NCI-H774 (cell line): ENCODE data around the gene SIT1.

Source experiments
- DNase-seq: peaks from one replicate; lab custom pipeline; 2025; lab: John Stamatoyannopoulos, UW

The SIT1 gene, protein sequence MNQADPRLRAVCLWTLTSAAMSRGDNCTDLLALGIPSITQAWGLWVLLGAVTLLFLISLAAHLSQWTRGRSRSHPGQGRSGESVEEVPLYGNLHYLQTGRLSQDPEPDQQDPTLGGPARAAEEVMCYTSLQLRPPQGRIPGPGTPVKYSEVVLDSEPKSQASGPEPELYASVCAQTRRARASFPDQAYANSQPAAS

DNA sequence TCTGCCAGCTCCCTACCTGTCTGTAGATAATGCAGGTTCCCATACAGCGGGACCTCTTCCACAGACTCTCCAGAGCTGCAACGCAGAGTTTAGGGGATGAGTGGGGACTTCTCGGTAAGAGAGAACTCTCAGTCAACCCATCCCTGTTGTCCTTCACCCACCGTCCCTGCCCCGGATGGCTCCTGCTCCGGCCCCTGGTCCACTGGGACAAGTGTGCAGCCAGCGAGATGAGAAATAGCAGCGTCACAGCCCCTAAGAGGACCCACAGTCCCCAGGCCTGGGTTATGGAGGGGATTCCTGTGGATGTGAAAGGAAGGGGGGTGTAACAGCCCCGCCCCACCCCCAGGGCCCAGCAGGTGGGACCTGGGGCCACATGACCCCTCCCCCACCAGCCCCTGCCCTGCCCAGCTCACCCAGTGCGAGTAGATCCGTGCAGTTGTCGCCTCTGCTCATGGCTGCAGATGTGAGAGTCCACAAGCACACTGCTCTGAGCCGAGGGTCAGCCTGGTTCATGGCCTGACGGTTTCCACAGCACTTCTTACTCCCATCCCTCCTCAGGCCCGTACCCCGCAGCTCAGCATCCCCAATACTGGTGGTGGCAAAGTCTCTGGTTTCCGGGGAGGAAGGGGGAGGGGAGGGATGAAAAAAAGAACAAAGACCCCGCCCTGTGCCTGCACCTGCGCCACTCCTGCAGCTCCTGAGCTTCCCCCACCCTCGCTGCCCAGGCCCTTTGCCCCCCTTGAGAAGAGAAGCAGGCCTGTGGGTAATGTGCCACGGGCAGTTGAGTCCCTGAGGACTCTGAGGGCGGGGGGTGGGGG is at the start of gene SIT1:
Gene SIT1, minus strand, starts transcription at position 591 of the 818 bp plus-strand sequence. Its CDS starts 78 bp downstream, at position 513.
- DNase-seq, result no peak

DNA sequence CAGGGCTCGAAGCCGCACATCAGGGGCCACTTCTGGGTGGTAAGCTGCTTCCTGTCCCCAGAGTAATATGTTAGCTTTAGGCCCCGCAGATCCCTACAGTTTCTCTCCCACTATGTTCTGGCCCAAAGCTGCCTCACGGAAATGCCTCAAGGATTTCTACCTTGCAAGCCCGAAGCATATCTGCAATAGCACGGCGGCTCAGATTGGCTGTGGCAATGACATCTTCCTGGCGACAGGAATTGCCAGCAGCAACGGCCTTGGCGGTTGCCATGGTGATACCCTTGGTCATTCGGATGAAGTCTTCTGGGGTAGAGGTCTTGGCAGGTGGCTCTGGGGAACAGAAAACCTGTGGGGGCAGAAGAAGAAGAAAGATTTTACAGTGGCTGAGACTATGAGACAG is 49.3 kb upstream of the SIT1 start:
- DNase-seq, result no peak

DNA sequence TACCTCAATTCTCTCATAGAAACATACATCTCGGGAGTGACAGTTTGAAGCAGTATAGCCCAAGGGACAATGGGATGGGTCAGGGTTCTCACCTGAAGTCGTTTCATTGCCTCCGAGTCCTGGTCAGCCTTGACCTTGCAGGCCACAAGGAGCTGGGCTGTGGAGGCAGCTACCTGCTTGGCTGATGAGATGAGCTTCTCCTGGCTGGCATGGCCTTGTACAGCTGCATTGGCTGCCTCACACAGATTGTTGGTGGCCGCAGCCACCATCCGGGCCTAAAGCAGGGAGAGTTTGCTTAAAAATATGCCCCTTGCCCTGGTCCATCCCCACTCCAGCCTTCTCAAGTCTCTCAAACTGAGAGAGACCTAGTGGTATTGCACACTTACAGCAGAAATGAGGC is 47.5 kb upstream of the SIT1 start:
- no peak for DNase-seq

DNA sequence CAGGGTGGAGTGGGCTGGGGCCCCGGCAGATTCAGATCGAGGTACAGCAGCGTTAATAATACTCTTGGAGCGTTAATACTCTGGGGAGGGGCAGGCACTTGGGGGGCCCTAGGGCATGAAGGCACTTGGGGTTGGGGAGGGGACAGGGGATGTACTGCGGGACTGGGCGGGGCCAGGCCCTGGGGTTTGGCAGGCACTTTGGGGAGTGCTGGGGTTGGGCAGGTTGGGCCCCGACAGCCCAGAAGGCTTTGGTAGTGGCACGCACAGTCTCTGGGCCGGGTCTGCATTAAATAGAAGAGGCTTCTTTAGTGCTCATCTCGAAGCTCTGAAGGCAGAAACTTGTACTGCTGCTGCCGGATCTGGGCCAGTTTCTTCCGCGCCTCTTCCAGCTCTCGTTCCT is 46.8 kb upstream of the SIT1 start:
- no peak for DNase-seq

DNA sequence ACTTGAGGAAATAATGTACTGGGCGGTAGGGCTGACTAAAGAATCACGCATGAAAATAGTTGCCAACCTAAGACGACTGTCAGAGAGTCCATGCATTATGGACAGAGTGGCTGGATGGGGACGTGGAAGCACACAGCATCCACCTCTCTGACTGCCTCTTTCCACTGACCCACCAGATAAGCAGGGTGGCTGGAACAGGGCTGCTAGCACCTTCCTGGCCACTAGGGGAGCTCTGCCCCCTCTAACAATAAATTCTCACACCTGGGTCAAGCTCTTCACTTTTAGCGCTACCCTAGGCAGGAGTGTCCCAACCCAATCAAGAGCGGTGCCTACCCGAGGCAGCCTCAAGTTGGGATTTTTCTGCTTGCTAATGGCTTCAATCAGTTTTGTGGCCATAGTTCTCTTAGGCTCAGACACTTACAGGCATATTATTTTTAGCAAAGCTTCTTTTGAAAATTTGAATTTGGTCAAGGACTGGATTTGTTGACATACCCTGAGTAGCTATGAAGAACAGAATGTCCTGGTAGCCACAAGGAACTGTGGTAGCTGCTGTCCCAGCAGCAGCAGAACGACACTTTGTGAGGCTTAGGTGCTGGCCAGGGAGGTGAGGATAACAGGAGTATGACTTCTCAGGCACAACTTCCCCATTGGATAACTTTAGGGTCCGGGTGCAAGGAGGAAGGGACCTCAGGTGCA is 45.9 kb upstream of the SIT1 start:
- peak; percentile 3 for DNase-seq

DNA sequence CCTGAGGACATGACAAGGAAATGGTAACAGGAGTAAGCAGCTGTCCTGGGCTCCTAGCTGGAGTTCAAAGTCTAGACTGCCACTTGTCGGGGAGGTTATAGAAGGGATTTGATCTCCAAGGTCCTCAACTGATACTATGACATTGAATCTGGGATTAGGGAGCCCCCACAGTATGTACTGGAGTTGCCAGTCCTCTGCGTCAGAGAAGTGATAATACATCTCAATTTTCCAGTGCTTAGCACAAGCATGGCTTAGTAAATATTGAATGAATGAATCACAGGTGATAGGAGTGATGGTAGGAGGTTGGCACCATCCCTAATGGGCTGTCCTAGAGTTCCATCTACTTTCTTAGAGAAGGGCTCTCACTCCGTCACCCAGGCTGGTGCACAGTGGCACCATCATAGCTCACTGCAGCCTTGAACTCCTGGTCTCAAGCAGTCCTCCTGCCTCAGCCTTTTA is 45.2 kb upstream of the SIT1 start:
- DNase-seq, result no peak

DNA sequence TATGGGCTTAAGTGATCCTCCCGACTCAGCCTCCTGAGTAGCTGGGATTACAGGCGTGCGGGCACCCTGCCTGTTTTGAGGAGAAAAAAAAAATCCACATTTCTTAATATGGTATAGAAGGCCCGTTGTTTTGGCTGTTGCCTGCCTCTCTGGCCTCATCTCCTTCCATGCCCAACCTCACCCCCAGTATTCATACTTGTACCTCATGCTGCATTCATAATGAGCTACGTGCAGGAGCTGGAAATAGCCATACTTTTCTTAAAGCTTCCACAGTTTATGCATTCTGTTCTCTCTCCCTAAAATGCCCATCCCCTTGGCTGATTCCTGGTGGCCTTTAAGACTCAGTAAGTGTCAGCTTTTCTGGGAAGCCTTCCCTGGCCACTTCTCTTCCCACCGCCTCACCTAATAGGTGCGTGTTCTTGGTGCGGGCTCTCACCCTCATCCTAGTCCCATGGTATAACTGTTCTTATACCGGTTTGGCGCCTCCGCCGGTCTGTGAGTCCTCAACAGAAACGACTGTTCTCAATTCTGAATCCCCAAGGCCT is 41.1 kb upstream of the SIT1 start:
- DNase-seq, result no peak

DNA sequence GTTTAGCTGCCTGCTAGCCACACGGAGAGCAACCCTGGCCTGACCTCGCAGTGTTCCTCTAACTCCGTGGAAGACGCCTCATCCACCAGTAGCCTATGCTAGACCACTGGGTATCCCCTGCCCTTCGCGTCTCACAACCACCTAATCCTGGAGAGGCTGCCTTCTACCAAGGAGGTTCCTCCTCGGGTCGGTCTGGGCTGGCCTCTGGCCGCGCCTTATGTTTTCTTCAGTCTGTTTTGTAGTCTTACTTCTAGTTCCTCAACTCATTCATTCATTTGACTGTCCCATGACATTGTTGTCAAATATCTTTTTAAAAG is 40.6 kb upstream of the SIT1 start:
- DNase-seq, result no peak

DNA sequence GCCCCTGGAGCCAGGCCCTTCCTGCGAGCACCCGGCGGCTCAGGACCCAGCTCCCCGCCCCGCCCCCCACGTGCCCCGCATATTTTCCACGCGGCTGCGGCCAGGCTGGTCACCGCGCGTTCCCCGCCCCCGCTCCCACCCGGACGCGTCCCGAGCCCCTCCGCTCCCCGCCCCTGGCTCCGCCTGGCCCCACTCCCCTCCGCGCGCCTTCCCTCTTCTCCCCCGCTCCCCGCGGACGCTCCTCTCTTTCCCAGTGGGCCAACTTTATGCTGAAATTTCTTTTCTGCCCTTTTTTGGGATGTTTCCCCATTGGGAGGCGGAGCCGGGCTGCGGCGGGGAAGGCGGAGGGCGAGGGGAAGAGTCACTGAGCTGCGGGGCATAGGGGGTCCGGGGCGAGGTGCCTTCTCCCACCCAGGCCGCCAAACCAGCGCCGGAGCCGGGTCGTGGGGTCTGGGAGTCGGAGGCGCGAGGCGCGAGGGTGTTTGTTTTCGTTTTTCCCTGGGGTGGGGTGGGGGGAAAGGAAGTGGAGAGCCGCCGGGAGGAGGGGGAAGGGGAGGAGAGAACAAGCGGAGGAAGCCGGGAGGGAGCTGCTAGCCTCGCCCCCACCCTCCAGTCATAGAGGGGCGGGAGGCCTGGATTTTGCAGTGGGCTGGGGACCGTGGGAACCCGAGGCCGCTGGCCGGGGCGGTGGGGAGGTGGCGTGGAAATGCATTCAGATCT is 40.0 kb upstream of the SIT1 start:
- peak; percentile 6 for DNase-seq

DNA sequence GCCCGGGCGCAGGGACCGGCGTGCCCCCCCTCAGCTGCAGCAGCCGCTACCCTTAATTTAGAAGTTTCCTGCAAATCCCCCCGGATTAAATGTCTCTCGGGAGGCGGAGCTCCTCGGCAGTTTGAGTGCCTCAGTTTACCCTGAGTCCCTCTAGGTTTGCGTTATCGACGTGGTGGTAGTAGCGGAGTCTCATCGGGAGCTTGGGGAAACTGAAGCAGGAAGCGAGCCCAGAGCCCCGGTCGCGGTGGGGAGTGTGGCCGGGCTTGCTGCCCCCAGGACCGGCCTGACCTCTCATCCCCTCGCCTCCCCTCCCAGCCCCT is 39.5 kb upstream of the SIT1 start:
- DNase-seq, result no peak

DNA sequence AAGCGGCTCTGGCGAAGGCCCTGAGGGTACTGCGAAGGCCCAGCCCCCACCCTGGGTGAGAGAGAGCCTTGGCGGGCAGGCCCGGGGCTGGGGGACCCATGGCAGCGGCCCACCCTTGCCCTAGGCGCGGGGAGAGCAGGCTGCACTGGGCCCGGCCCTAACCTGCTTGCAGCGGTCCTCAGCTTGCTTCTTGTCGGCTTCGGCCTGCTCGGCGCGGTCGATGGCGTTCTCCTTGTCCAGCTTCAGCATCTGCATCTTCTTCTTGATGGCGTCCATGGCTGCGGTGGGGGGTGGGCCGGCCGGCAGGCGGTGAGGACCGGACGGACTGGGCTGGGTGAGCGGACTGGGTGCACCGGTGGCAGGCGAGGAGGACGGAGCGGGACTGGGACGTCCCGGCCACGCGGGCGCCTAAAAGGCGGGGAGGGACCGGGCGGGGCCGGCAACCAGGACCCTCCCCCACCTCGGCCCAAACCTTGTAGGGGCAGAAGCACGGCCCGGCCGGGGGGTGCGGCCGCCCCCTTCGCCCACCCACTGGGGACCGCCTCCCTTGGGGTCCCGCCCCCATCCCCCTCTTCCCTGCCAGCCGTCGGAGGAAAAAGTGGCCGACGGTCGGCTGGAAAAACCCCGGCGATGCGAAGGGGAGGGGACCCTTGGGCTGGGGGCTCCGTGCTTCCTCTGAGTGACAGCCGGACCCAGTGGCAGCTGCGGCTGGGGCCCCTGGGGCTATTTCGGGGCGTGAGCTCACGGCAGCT is 39.0 kb upstream of the SIT1 start, which contains the start of gene TPM2:
Gene TPM2, minus strand, starts transcription at position 384 of the 752 bp plus-strand sequence. Its CDS starts 108 bp downstream, at position 276.
- no peak for DNase-seq

DNA sequence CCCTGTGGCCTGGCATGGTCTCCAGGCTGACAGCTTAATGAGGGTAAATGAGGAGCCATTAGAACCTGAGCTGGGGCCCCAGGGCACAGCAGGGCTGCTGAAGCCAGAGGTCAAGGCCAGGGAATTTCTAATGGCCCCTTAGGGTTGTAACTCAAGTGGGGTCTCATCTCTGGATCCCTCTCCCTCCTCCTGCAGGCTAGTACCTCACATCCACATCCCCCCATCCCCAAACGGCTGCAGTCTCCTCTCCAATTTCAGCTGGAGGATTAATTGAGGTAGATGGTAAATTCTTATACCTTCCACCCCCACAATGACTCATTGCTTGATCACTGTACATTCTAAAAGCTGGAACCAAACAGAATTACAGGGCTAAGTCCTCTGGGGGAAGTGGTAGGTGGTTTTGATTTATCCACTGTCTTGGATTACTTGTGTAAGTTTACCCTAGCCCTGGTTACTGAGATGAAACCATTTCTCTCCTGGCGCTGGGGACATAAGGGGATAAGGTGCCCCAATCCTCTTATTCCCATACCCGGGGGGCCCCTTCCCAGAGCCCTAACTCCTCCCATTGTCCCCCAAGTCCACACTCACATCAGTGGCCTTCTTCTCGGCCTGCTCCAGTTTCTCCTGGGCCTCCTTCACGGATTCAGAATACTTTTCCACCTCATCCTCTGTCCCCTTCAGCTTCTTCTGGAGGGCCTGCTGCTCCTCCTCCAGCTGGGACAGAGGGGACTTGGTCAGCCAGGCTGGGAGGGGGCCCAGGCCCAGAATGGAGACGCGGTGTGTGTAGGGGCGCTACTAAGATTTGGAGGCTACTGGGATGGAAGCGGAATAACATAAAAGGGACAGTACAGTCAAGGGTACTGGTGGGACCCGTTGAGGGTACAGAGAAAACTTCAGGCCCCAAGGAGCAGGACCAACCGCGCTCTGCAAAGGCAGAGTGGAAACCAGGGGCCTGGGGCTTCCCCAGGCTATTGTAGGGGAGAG is 38.1 kb upstream of the SIT1 start:
- no peak for DNase-seq

DNA sequence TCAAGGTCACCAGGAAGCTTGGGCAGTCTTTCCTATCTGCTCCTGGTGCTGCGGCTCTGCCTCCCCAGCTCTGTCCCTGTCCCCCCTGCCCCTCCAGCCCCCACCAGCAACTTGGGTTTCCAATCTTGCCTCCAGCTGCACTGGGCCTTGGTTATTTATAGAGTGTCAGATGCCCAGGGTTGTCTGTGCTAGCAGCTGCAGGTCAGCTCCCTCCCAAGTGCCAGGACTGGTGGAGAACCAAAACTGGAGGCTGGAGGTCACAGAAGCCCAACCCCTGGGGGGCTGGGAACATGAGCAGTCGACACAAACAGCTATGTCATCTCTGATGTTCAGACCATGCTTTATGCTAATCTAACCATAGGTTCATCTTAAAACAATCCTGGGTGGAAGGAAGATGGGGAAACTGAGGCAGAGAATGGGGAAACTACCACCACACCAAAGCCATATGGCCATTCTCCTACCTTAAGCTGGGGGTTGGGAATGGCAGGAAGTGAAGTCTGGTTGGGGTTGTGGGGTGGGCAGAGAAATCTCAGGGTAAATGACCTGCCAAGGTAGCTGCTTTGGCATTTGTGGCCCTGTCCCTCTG is 37.3 kb upstream of the SIT1 start:
- no peak for DNase-seq

DNA sequence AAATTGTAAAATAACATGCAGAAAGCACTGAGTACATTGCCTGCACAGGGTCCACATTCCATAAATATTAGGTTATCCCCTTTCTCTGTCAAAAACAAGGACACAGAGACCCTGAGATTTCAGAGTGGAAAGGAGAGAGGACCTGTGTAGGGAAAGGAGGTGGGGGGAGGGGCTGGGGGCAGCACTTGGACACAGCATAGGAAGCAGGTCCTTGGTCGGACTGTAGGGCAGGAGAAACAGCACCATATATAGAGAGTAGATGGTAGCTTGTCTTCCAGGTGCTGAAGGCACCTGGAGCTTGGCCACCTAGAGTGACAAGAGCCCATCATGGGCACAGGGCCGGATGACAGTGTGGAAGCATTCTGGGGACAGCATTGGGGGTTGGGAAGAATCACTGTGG is 36.6 kb upstream of the SIT1 start:
- DNase-seq, result no peak

DNA sequence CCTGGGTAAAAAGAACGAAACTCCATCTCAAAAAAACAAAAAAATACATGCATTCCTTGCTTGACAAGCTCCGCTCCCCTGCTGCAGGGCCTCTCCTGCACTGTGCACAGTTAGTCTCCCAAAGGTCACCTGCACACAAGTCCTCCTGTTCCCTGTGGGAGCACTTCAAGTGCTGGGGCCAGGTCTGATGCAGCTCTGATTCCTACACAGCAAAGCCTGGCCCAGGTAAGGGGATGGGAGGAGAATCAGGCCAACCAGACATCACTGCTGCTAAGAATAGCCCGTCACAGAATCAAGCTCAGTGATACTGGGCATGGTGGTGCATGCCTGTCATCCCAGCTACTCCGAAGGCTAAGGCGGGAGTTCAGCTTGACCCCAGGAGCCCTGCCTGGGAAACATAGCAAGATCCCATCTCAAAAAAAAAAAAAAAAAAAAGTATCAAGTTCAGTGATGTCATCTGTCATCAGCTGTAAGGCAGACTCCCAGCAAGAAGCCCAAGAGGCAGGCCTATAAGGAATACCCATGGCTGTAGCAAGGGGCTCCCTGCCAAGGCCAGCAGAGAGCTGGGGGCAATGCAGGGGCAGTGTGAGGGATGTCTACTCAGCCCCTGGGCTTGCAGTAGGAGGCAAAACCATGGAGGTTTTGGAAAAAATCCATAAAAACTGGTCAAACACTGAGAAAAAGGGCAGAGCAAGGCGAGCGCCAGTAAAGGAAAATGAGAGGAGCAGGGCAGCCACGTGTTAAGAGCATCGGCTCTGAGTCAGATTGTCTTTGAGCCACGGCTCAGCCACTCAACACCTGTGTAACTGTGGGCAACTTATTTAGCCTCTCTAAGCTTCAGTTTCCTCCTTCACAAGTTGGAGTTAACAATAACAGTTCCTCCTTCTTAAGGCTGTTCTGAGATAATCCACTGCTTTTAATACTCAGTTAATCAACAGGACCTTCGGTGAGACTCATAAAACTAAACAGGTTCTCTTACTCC is 35.8 kb upstream of the SIT1 start:
- DNase-seq, result no peak

DNA sequence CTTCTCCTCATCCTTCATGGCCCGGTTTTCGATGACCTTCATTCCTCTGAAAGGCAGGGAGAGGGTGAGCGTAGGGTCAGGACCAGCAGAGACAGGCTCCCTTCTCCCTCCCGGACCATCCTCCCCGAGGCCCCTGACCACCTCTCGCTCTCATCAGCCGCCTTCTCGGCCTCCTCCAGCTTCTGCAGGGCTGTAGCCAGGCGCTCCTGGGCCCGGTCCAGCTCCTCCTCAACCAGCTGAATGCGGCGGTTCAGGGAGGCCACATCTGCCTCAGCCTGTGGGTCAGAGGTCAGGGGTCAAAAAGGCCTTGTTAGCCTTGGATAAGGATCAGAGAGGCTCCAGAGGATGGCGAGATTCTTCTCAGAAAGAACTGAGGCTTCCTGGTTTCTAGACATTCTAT is 34.8 kb upstream of the SIT1 start:
- no peak for DNase-seq

DNA sequence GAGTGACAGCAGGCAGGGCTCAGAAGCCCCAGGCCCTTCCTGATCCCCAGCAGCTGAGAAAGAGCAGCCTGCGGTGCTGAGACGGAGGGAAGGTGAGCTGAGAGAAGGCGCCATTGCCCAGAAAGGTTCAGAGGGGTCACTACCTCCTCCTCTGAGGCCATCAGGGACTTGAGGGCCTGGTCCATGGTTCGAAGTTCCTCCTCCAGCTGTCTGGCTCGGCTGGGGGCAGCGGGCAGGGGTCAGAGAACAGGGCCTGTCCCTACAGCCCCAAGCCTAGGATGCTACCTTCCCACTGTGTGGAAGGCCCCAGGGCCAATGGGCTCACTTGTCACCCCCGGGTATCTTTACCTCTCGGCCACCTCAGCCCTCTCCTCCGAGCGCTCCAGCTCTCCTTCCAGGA is 34.2 kb upstream of the SIT1 start:
- DNase-seq, result no peak

DNA sequence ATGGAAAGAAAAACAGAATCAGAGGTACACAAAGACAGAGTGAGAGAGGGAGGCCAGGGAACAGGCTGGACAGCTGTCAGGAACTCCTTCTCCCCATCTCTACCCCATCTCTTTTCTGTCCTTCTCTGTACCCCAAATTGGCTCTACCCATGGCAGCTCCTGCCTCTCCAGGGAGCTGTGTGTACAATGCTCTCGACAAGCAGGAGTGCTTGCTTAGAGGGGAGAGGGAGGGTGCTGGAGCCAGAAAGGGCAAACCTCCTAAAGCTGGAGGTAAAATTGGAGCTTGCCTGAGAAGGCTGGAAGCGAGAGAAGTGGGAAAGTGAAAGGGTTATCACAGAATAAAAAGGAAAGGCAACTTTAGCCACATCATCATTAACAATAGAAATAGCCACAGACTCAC is 32.6 kb upstream of the SIT1 start:
- DNase-seq, result no peak
